GM23248 (cell line): ENCODE data around the gene VGF.

Source experiments
- EZH2 ChIP-seq: fragments of 200-600 bp; sonication (generic); IDR thresholded peaks from 2 replicates; pipeline ENCODE4 v1.6.1; 2018; ENCODE audit warnings: antibody characterized with exemption, mild to moderate bottlenecking; ENCODE audit not compliant: insufficient read depth, poor library complexity, severe bottlenecking
- EZH2phosphoT487 ChIP-seq: fragments of 200-600 bp; sonication (generic); IDR thresholded peaks from 2 replicates; pipeline ENCODE4 v1.6.1; 2018; ENCODE audit warnings: antibody characterized with exemption, moderate library complexity, mild to moderate bottlenecking, low read depth; ENCODE audit not compliant: insufficient read depth

DNA sequence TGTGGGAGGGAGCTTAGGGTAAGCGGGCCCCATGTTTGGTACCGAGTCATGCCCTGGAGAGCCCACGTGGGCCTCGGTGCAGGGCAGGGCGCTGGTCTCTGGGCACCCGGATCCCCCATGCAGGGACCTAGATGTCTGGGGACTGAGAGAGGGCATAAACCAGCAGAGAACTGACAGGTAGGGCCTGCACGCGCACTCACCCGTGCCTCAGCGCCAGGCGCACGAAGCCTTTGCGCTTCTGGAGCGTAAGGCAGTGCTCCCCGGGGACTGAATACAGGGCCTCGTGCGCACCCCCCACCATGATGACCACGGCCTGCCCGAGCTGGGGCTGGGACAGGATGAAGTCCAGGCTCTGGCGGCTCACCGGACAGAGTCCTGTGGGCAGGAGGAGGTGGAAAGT, 32.6 kb upstream of the VGF start:
- no peak for TF ChIP-seq EZH2
- TF ChIP-seq EZH2phosphoT487: no peak
